Measurements from ENCODE around the gene MARCHF2. TPM values are rescaled to one million over a fixed set of nuclear protein-coding genes. Genes with fewer than 3 reads are reported as not detected.
"Not testable (repeated sequence)": the region's sequence is repeated elsewhere in the genome, so short reads cannot be mapped to it uniquely, and the experiment has no call there.

Gene MARCHF2
- total RNA-seq, 1 experiment from 2014 or later = 58.7 TPM

- Histone ChIP-seq H3K27ac (ENCODE audit: low read length) (no peak overlapping the region), H3K9me2 (replicated peaks; ENCODE audit: low read length) (no peaks in the 10 kb centered on the region), H3K27me3 (ENCODE audit: low read length) (no peaks in the 10 kb centered on the region), H3K4me2 (ENCODE audit: low read length) (no peak overlapping the region), H3K4me3 (ENCODE audit: low read length) (no peak overlapping the region), H3K4me1 (ENCODE audit: insufficient read depth, low read length) (no peaks in the 10 kb centered on the region), H3K9ac (ENCODE audit: low read length) (no peak overlapping the region), H2AFZ (ENCODE audit: low read length) (no peak overlapping the region), H3K9me3 (ENCODE audit: low read length) (no peaks in the 10 kb centered on the region), H3K36me3 (ENCODE audit: low read depth, low read length) (no peaks in the 10 kb centered on the region), H4K20me1 (ENCODE audit: low read length) (no peaks in the 10 kb centered on the region), H3F3A (ENCODE audit: low read length, unreplicated experiment) (no peaks in the 10 kb centered on the region), H3K79me2 (ENCODE audit: low read length) (no peaks in the 10 kb centered on the region)
- TF ChIP-seq EZH2phosphoT487 (IDR thresholded peaks at IDR 0.05; ENCODE audit: borderline replicate concordance, low read length) (no peak), EZH2 (IDR thresholded peaks at IDR 0.05; ENCODE audit: low read length, unreplicated experiment) (no peak)
- TF ChIP-seq, protein P1, sequence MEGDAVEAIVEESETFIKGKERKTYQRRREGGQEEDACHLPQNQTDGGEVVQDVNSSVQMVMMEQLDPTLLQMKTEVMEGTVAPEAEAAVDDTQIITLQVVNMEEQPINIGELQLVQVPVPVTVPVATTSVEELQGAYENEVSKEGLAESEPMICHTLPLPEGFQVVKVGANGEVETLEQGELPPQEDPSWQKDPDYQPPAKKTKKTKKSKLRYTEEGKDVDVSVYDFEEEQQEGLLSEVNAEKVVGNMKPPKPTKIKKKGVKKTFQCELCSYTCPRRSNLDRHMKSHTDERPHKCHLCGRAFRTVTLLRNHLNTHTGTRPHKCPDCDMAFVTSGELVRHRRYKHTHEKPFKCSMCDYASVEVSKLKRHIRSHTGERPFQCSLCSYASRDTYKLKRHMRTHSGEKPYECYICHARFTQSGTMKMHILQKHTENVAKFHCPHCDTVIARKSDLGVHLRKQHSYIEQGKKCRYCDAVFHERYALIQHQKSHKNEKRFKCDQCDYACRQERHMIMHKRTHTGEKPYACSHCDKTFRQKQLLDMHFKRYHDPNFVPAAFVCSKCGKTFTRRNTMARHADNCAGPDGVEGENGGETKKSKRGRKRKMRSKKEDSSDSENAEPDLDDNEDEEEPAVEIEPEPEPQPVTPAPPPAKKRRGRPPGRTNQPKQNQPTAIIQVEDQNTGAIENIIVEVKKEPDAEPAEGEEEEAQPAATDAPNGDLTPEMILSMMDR (conservative IDR thresholded peaks at IDR 0.05; ENCODE audit: low read depth, low read length) = no peak
- intact Hi-C loops (cut with micrococcal nuclease) = no loop called here
- ChIA-PET CTCF (no interaction called here), POLR2A (ENCODE audit: unreplicated experiment) (no interaction called here)
- ATAC-seq = no peak; the same call in 1 of the 2 replicates
- BruUV-seq (replicated peaks) = no TSS peak
- DNase-seq = no peak
Observed at GRCh38 chr19:8377598-8377997, 35.5 kb upstream of the MARCHF2 start.

GRCh38 chr19:8379156-8379891 is 33.8 kb upstream of the MARCHF2 start:
- H4K20me1 ChIP-seq (ENCODE audit: low read length); H3K27ac ChIP-seq (ENCODE audit: low read length); H3K4me3 ChIP-seq (ENCODE audit: low read length); H3K27me3 ChIP-seq (ENCODE audit: low read length); H3F3A ChIP-seq (ENCODE audit: low read length, unreplicated experiment); H3K9me3 ChIP-seq (ENCODE audit: low read length); H3K9me2 ChIP-seq (replicated peaks; ENCODE audit: low read length); H3K9ac ChIP-seq (ENCODE audit: low read length); H3K79me2 ChIP-seq (ENCODE audit: low read length); BruUV-seq (replicated peaks); H3K36me3 ChIP-seq (ENCODE audit: low read depth, low read length); intact Hi-C loops (cut with micrococcal nuclease); H2AFZ ChIP-seq (ENCODE audit: low read length); H3K4me2 ChIP-seq (ENCODE audit: low read length); H3K4me1 ChIP-seq (ENCODE audit: insufficient read depth, low read length); ATAC-seq; DNase-seq: not testable (repeated sequence)
- POLR2A ChIA-PET (ENCODE audit: unreplicated experiment) = interaction anchor here (0.7 kb wide), 1 partner anchor 134 kb away, joined by 3 read pairs; the partner anchor contains the start of gene ZNF414
- CTCF ChIA-PET = interaction anchor here (0.6 kb wide), 1 partner anchor 207 kb away, joined by 4 read pairs; no protein-coding TSS in a partner anchor

DNA sequence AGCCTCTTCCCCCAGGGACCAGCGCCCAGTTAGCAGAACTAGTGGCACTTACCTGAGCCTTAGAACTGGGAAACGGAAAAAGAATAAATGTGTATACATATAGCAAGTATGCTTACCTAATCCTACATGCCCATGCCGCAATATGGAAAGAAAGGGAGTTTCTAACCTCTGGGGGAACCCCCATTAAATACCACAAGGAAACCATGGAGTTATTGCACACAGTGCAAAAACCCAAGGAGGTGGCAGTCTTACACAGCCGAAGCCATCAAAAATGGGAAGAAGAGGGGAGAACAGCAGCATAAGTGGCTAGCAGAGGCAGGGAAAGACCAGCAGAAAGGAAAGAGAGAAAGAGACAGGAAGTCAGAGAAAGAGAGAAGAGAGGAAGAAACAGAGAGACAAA is 28.5 kb upstream of the MARCHF2 start:
- ATAC-seq; H3F3A ChIP-seq (ENCODE audit: low read length, unreplicated experiment); DNase-seq; intact Hi-C loops (cut with micrococcal nuclease); H3K9ac ChIP-seq (ENCODE audit: low read length); H3K4me2 ChIP-seq (ENCODE audit: low read length); H3K36me3 ChIP-seq (ENCODE audit: low read depth, low read length); H3K4me3 ChIP-seq (ENCODE audit: low read length); H3K9me2 ChIP-seq (replicated peaks; ENCODE audit: low read length); H3K9me3 ChIP-seq (ENCODE audit: low read length); H3K79me2 ChIP-seq (ENCODE audit: low read length); H2AFZ ChIP-seq (ENCODE audit: low read length); POLR2A ChIA-PET (ENCODE audit: unreplicated experiment); H3K27me3 ChIP-seq (ENCODE audit: low read length); CTCF ChIA-PET; H3K27ac ChIP-seq (ENCODE audit: low read length); BruUV-seq (replicated peaks); H4K20me1 ChIP-seq (ENCODE audit: low read length): not testable (repeated sequence)
- peaks cover 25% of the 10 kb centered on the region for H3K4me1 ChIP-seq (ENCODE audit: insufficient read depth, low read length)

- POLR2A ChIA-PET (ENCODE audit: unreplicated experiment) = not testable (repeated sequence)
Observed at GRCh38 chr19:8385103-8385502, 28.0 kb upstream of the MARCHF2 start.

DNA sequence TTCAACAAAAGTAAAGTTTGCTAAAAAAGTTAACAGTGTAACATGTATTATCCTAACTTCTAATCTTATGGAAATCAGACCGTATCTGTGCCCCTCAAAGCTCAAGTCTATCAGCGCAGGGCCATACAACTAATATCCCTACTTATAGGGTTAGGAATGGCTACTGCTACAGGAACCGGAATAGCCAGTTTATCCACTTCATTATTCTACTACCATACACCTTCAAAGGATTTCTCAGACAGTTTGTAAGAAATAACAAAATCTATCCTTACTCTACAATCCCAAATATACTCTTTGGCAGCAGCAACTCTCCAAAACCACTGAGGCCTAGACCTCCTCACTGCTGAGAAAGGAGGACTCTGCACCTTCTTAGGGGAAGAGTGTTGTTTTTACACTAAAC is 27.5 kb upstream of the MARCHF2 start:
- ATAC-seq; H3F3A ChIP-seq (ENCODE audit: low read length, unreplicated experiment); H3K4me3 ChIP-seq (ENCODE audit: low read length); H3K27me3 ChIP-seq (ENCODE audit: low read length); H3K36me3 ChIP-seq (ENCODE audit: low read depth, low read length); H2AFZ ChIP-seq (ENCODE audit: low read length); H3K9me3 ChIP-seq (ENCODE audit: low read length); POLR2A ChIA-PET (ENCODE audit: unreplicated experiment); H4K20me1 ChIP-seq (ENCODE audit: low read length); H3K9me2 ChIP-seq (replicated peaks; ENCODE audit: low read length); H3K9ac ChIP-seq (ENCODE audit: low read length); BruUV-seq (replicated peaks); H3K79me2 ChIP-seq (ENCODE audit: low read length); intact Hi-C loops (cut with micrococcal nuclease): not testable (repeated sequence)
- peaks cover 26% of the 10 kb centered on the region for H3K4me1 ChIP-seq (ENCODE audit: insufficient read depth, low read length)
- peak overlapping the region; percentile 22; the same call in 1 of the 2 replicates for H3K4me2 ChIP-seq (ENCODE audit: low read length)
- CTCF ChIA-PET = interaction anchor here (0.7 kb wide), 1 partner anchor 30 kb away, joined by 4 read pairs; no protein-coding TSS in a partner anchor
- peak overlapping the region; percentile 31; the same call in 1 of the 2 replicates for H3K27ac ChIP-seq (ENCODE audit: low read length)
- peak; percentile 53 for DNase-seq

More at GRCh38 chr19:8385103-8385502, 28.0 kb upstream of the MARCHF2 start:
- intact Hi-C loops (cut with micrococcal nuclease); H3K4me3 ChIP-seq (ENCODE audit: low read length); H3F3A ChIP-seq (ENCODE audit: low read length, unreplicated experiment); H3K36me3 ChIP-seq (ENCODE audit: low read depth, low read length); DNase-seq; H4K20me1 ChIP-seq (ENCODE audit: low read length); H3K9ac ChIP-seq (ENCODE audit: low read length); ATAC-seq; H3K9me3 ChIP-seq (ENCODE audit: low read length); H3K9me2 ChIP-seq (replicated peaks; ENCODE audit: low read length); H3K27ac ChIP-seq (ENCODE audit: low read length); H3K27me3 ChIP-seq (ENCODE audit: low read length); H3K4me2 ChIP-seq (ENCODE audit: low read length); BruUV-seq (replicated peaks); H3K79me2 ChIP-seq (ENCODE audit: low read length); H2AFZ ChIP-seq (ENCODE audit: low read length): not testable (repeated sequence)
- peaks cover 26% of the 10 kb centered on the region for H3K4me1 ChIP-seq (ENCODE audit: insufficient read depth, low read length)
- CTCF ChIA-PET = interaction anchor here (0.7 kb wide), 1 partner anchor 29 kb away, joined by 4 read pairs; no protein-coding TSS in a partner anchor

Data from PC-3 (cell line).